Amygdala (tissue), 56 donors: ENCODE measurements around the gene KRT80.

Source experiments
- DNase-seq, 56 donors: peaks; one replicate each; lab custom pipeline; 2025; lab: John Stamatoyannopoulos, UW

KRT80 gene

DNA sequence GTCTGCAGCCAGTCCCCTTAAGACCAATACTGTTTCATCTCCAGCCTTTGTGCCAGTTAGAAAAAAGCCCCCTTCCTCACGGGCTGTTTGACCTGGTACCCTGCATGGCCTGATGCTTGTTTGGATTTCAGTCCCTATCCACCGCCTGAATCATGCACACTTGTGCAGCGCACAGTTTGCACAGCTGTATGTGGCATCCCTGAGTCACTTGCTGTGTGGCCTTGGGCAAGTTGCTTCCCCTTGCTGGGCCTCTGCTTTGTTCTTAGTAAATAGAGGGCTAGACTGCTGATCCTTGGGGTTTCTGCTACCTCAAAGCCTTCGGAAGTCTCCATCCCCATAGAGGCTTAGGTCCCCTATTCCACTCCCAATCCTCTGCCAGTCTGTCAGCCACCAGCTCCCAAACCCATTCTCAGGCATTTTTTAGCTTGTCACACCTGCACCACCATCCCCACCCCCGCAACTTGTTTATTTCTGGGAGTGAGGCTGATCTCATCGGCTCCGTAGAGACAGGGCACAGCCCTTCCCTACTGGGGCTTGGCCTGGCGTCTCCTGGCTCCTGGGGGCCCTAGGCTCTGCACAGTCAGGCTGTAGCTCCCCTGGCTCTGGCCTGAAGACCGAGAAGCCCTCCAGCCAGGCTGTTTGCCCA lies 8.8 kb downstream of the KRT80 start:
- peak in 1 of 56 donors; percentile 42 for DNase-seq

DNA sequence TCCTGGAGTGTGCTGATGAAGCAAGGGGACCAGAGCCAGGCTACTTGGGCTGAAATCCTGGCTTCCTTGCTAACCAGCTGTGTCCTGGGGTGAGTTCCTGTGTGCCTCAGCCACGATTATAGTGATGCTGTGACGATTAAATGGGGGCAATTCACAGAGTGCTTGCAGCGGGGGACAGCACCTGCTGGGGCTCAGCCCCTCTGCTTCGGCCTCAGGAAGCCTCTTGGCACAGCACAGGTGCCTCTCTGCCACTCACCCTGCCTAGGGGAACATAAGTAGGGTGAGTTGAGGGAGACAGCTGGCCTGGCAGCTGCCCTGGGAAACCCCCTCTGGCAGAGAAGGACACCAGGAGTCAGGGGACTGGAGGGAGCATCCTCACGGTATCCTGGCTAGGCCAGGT lies 9.4 kb downstream of the KRT80 start:
- no peak for DNase-seq

DNA sequence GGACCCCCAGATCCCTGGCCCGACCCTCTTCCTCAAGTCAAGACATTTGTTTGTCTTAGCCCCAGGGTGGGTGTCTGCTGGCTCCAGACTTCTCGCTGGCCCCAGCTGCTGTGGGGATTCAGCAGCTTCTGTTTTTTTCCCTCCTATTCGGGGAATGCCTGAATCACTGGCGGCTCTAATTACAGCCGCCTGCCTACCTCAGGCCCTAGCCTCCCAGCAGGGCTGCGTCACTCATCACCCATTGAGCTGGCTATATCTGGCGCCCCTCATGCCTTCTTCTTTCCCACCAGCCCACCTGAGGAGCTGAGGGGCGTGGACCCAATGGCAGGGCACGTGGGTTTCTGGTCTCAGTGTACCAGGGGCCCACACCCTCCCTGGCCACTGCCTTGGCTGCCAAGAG lies 10.1 kb downstream of the KRT80 start:
- peak in 1 of 56 donors; percentile 15 for DNase-seq

DNA sequence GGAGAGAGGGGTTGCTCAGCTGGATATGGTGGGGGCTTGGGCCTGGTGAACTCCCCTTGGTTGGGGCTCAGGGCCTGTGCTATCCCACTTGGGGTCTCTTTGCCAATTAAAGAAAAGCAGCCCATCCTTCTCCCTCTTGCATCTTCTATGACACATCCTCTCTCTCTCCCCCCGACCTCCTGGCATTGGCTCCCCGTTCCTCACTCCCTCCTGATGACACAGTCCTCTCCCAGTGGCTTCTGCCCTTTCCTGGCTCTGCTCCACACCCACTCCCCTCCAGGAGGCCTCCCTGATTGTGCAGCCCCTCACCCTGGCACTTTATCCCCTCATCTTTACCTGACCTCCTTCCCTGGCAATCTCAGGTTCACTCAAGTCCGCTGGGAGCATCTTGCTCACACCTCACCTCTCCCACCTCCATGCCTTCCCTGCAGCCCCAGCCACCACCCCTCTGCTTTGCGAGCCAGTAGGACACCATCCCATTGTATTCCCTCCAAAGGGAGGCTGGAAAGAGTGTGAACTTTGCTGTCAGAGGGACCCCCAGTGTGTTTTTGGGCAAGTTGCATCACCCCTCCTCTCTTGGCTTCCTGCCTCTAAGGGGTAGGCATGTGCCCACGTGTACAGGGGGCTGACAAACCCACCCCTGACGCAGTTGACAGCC lies 10.7 kb downstream of the KRT80 start:
- no peak for DNase-seq

DNA sequence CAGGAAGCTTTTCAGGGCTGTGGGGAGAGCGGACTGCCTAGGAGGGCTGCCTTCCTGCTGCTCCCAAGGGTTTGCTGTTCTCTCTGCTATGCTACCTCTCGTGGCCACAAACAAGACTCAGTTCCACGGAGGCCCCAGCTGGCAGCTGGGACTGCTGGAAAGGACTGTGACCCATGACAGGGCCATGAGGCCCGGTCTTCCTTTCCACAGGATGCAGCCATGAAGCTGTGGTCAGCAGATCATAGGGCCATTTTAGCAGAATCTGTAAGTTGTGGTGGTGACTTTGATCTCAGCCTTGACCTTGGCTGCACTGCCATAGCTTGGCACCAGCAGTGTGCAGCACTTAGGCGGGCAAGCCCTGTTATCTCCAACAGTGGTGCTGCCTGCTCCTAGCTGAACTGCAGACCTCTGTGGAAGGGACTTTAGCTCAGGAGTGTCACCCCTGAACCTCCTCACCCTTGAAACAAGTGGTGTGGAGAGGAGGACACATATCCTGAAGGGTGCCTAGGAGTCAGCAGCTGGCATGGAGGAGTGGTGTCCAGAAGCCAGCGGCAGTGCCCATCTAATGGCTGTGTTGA lies 12.3 kb downstream of the KRT80 start:
- DNase-seq = no peak

DNA sequence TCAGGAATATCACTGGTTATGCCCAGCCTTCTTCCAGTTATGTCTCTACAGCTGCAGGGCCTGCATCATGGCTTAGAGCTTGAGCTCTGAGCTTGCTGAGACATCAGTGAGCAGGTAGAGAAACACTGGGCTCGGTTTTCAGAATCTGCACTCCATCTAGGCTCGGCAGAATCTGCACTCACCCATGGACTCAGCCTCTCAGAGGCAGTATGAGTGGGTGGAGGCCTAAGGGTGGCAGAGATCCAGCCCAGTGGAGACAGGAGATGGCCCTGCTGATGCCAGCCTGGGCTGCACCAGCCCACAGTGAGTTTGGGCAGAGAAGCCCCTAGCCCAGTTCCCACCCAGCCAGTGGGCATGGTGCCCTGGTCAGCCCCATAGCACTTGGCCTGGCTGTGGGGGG lies 12.8 kb downstream of the KRT80 start:
- DNase-seq = no peak

DNA sequence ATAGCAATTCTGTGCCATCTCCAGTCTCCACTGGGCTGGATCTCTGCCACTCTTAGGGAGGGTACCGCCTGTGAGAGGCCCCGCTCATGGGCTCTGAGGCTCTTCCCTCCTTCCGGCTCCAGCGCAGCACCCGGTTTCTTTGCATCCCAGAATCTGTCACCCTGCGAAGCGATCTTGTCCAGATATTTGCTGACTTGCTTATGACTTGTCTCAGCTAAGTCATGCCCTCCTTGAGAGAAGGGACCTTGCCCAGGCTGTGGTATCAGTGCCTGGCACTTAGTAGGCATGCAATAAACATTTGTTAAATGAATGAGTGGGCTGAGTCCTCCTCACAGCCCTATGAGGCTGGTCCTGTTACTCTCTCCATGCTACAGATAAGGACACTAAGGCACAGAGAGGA lies 13.4 kb downstream of the KRT80 start:
- no peak for DNase-seq

DNA sequence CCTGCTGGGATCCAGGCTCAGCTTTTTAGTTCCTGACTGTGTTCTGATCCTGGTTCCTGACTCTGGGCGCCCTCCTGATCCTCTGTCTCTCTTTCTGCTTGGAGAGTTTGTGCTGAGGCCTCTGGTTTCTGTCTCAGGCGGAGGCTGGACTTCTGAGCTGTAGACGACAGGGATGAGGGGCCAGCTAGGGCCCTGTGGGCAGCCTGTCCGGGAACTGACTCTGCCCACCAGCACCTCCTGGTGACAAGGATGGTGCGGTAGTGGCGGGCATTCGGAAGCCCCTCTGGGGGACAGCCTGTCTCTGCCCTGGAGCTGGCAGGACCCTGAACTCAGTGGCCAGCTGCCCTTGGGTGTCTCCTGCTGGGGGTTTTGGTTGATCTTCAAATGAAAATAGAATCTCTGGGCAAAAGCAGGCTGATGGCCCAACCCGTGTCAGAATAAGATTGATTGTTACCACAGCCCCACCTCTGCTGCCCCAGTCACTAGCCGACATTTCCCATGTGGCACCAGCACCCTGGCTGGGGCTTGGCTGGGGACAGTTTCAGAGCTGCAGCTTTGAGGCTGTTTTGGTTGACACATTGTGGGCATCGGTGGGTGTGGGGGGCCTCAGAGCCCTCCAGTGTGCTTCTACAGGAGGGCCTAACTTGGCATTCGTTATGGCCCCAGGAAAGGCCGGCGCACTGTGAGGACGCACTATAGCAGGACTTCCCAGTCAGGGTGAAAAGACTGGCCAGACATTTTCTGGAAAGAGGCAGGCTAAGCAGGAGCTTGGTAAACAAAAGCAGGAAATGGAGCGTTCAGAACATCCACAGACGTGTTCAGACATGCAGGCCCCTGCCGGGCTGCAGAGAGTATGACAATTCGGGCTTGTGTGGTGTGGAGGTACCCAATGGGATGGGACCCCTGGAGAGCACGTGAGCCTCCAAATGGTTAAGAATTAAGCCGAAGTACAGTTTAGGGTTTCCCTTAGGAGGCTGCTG lies 16.2 kb downstream of the KRT80 start:
- no peak for DNase-seq

DNA sequence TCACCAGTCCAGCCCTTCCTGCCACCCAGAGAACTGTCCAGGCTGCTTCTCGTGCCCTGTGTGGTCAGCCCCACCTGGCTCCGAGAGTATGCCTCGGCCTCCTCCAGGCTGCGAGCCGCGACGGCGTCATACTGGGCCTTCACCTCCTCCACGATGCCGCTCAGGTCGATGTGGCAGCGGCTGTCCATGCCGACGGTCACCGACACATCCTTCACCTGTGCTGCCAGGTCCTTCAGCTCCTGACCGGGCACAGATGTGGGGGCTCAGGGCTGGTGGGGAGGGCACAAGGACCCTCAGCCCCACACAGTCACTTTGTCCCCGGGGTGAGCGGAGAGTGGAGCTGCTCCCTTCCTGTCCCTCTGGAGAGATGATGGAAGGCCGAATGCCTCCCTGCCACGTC lies 18.3 kb downstream of the KRT80 start:
- no peak for DNase-seq

DNA sequence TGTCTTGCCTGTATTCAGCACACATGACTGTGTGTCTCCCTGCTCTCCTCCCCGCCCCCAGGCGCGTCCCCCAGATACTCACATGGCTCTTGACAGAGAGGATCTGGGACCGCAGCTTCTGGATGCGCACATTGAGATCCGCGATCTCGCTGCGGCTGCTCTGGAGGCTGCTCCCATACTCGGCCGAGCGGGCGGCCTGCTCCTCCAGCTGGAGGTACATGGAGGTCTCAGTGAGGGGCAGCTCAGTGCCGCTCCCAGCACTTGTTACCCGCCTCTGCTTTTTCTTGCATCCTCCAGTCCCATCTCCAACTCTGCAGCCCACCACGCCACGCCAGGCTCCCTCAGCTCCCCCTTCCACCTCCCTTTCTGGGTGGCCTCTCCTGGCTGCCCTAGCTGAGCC lies 18.9 kb downstream of the KRT80 start:
- DNase-seq = no peak

DNA sequence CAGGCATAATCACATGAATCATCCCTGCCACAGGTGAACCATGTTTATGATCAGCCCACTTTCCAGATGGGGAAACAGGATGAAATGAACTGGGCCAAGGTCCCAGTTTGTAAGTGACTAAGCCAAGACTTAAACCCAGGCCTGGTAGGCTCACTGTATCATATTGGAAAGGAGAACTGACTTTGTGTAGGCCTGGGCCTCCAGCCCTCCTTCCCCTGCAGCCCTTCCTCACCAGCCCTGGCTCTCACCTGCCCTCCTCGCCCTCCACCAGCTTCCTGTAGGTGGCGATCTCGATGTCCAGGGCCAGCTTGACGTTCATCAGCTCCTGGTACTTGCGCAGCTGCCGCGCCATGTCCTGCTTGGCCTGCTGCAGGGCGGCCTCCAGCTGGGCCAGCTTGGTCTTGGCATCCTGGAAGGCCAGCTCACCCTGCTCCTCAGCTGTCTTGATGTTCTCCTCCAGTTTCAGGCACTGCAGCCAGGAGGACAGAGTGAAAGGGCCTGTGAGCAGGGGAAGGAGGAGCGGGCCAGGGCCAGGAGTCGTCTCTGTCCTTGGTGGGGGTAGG lies 19.8 kb downstream of the KRT80 start:
- no peak for DNase-seq

DNA sequence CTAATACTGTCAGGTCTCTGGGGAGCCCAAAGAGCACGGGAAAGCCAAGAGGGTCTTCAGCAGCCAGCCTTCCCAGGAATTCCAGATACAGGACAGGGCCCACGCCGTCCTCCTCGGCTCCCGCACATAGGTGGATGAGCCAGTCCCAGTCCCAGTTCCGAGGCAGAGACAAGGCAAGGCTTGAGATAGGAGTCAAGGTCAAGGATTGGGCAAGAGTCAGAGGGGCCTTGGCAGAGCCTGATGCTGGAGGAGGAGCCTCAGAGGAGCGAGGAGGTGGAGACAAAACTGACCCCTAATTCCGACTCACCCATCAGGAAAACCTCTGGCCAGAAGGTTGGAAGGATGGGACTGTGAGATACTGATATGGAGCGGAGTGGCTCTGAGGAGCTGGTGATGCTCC lies 21.0 kb downstream of the KRT80 start:
- DNase-seq = no peak

DNA sequence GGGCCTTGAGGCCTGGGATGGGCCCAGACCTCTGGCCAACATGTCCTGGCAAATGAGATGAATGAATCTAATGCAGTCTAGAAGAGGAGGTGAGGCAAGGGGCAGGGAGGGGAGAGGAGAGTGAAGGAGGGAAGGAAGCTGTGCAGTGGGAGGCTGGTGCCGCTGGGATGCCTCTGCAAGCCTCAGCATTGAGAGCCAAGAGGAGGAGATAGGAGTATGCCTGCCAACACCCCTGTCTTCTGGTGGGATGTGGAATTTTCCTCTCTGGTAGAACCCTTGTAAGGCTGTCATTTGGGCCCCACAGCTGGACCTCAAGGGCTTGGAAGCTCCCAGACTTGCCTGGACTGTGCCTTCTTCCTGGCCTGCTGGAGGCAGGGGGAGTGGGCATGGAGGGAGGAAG lies 21.9 kb downstream of the KRT80 start:
- DNase-seq = no peak

DNA sequence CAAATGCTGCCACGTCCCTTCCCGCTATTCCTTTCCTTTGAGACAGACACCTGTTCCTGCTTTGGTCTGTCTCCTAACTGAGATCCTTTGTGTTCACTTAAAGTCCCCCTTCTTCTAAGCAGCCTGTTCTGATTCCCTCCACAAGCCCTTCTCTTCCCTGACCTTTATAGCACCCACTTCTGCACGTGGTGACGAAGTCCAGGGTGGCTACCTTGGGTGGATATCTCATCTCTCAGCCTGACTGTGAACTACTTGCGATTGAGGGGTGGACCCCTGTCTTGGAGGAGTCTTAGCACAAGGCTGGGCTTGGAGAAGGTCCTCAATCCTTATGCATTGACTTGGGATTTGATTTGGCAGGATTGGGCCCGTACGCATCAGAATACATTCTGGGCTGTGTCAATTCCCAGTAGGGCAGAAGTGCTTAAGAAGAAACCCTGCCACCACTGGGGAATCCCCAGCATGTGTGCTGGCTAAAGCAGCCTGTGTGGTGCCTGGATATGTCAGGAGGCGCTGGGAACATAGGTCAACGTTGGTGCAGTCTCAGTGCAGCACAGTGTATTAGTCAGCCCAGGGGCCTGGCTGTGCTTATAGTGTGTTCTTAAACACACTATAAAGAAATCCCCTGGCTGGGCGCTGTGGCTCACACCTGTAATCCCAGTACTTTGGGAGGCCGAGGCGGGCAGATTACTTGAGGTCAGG lies 23.6 kb downstream of the KRT80 start:
- DNase-seq = no peak

DNA sequence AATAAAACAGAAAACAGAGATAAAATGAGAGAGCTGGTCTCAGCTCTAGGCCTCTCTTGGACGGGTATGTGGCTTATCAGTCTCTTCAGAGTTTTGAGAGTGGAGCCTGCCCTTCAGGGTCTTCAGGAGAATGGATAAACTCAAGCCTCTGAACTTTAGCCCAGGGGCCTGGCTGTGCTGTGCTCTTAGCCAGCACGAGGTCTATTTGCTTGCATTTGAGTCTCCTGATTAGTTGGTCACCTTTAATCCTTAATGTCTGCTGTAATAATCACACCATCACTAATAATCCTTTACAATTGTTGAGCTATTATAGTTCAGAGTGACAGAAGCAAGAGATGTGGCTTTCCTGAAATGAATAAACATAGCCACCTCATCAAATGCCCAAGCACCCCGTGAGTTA lies 24.3 kb downstream of the KRT80 start:
- DNase-seq = no peak

DNA sequence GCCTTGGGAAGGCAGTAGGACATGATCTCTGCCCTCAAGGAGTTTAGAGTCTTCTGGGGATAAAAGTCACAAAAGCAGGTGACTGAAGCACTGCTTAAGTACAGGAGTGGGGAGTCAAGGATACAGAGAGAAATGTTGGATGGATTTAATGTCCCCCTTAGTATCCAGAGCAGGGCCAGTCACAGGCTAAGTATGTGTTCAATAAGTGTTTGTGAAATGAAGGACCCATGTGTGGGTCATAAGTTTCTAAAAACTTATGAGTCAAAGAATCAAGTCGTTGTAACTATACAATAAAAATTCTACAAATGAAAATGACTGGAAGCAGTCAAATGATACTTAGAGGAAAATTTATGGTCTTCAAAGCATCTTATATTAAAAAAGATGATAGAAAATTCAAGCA lies 25.1 kb downstream of the KRT80 start:
- DNase-seq = no peak

DNA sequence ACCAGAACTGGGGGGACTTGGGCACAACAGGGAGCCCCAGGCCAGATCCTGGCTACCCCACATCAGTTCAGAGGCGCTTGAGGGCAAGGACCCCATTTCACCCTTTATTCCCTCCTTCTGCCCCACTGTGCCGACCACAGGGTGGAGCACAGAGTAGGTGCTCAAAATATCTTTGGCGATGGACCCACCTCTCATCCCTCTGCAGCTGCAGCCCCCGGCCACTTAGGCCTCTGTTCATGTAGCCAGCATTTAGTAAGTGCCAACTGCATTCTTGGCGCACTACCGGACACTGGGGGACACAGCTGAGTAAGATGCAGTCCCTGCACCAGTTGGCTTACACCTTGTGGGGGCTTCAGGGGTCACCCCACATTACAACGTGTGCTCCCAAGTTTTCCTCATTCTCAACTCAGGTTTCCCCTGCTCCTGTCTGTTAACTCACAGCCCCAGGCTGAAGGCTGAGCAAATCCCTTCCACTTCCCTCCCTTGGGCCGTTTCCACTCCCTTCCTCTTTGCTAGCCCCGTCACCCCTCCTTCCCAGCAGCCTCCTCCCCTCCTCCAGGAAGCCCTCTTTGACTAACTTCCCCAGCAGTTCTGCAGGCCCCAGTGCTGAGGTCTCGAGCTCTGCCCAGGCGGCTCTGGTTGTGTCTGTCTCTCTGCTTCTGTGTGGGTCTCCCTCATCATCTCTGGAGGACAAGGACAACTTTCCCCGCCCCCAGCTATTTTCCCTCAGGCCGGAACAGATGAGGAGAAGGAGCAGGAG lies 26.5 kb downstream of the KRT80 start:
- DNase-seq = no peak

DNA sequence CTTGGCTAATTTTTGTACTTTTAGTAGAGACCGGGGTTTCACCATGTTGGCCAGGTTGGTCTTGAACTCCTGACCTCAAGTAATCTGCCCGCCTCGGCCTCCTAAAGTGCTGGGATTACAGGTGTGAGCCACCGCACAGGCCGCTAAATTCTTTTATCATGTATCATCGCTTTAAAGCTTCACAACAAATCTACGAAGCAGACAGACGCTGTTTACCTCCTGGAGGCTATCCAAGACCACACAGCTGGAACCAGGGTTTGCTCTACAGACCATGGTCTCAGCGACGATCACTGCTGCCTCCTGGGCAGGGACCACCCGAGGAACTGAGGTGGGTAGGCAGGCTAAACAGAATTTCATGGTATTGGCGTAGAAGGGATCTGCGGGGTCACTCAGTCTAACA lies 27.2 kb downstream of the KRT80 start:
- DNase-seq = no peak

DNA sequence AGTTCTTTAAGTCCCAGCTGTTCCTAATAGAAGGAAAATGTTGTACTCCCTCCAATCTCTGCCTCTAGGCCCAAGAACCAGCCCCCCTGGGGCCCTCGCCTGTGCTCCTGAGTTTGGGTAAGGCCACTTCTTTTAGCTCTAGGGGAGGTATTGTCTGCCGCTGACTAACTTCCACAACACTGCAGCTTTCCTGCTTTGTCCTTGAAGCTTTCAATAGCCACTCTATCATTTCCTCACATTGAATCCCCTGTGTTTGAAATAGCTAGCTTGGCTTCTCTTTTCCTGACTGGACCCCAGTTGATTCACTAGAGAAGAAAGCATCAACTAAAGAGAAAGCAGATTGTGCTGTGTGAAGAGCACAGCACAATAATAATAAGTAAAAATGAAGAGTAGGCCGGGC lies 28.8 kb downstream of the KRT80 start:
- DNase-seq = no peak
